Stimulated activated CD4-positive, alpha-beta T cell treated with anti-CD3 and anti-CD28 coated beads, TNF-alpha, amount 100 ng/mL, for 48 hours (primary cell): ENCODE measurements around the gene WWP2.
"Not testable (repeated sequence)": the region's sequence is repeated elsewhere in the genome, so short reads cannot be mapped to it uniquely, and the experiment has no call there.

Source experiments
- DNase-seq, 3 donors: peaks; one replicate each; pipeline ENCODE4 v3.0.0-alpha.2; 2020; ENCODE audit warnings: low read depth in 3 of 3

WWP2 gene

GRCh38 chr16:69830534-69831211 is 68.5 kb downstream of the WWP2 start:
- DNase-seq = no peak

- DNase-seq = no peak
Measured at GRCh38 chr16:69831212-69832123, 69.3 kb downstream of the WWP2 start.

DNA sequence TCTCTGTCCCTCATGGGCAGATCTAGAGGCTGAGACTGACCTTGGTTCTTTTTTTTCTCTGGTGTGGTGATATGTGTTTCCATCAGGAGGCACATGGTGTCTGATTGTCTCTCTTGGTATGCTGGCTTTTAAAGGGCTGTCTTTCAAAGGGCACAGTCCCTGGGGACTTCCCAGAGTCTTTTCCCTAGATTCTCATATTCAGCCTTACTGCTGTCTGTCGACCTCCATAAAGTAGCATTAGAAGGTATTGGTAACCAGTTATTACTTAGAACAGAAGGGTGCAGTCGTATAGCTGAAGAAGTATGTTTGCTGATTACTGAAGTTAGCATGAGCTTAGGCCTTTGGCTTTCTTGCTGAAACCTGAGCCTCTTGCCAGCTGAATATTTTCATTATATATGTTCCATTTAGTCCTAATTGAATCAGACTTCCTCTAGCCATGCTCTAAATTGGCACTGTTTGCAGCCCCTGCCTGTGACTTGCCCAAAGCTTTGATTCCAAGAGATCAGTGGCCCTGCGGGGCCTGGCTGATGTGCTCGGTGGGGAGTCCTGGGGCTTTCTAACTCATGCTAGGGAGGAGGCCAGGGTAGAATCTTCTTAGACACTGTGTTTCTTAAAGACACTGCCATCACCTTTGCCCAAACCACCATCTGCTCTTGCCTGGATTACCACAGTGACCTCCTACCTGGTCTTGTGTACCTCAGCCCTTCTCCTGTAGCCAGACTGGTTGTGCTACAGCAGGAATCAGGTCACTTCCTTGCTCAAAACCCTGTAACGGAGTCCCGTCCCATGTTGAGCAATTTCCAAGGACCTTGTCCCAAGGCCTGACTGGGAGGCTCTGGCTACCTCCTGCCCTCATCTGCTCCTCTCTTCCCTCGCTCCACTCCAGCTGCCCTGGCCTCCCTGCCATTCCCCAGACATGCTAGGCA is 71.5 kb downstream of the WWP2 start:
- DNase-seq = no peak

DNA sequence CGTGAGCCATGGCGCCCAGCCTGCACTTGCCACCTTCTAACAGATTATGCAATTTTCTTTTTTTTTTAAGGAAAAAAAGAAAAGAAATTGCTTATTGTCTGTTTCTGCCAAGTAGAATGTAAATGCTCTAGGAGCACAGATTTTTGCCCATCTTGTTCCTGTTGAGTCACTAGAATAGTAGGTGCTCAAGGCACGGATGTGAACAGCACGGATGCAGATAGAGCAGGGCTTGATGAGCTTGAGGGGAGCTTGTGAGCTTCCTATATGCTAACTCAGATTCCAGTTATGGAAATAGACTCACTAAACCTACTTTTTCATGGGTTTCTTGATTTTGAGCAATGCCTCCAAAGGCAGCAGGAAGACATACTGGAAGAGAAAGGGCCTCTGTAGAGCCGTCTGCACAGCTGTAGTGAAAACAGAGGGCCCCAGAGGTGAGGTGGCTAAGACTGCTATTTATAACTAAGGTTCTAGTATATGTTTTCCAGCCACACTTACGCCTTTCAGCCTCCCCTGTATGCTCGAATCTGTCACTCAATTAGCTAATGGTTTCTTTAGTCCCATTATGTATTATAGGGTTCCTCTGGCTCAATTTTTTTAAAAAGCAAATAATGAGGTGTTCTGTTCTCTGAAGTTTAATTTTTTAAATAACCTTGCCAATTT is 72.8 kb downstream of the WWP2 start:
- no peak for DNase-seq

DNA sequence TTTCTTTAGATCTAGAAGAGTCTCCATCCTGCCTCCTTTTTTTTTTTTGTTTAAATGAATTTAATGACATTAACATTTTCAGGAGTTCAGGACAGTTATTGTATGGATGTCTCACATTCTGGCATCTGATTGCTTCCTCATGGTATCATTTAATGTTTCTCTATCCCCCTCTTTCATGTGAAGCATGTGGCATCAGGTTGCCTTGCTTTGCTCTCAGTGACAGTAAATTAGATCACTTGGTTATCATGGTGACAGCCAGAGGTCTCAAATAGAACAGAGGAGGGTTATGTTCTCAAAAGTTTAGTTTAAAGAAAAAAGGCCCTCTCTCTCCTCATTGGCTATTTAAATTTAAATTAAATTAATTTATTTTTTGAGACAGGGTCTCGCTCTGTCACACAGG is 74.1 kb downstream of the WWP2 start:
- no peak for DNase-seq

DNA sequence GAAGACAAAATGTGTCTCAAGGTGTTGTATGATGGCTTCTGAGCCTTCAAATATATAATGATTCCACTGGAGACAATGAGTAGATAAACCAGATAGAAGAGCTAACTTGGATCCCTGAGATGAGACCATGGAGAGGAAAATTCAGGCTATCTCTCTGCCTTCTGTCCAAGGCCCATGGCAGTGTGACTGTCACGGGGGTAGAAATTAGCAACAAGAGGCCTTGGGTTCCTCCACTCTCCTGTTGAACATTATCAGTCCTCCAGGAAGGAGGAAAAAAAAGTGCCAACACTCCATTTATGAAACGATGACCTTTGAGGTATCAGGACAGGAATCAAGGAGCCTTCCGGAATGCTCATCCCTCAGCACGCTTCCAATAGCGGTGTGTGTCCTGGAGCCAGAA is 75.2 kb downstream of the WWP2 start:
- no peak for DNase-seq

GRCh38 chr16:69838489-69838888 is 76.4 kb downstream of the WWP2 start:
- DNase-seq = no peak

DNA sequence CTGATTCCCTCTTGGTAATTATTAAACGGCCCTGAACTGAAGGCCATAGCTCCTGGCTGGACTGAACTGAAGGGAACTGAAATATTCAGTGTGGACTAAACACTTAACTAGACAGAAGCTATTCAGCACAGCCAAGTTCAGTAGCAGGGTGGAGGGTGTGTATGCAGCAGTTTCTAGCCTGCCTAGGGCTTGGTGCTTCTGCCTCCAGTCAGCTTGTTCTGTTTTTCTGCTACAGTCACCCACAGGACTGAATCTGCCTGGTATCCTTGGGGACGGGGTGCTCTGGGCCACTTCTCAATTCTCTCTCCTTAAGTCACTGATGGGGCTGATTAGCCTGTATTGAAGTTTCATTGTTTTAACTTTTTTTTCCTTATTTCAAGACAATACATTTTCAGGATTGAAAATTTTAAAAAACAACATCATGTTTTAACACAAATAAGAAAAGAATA is 77.1 kb downstream of the WWP2 start:
- no peak for DNase-seq

- no peak for DNase-seq
Measured at GRCh38 chr16:69839798-69840409, 77.8 kb downstream of the WWP2 start.

DNA sequence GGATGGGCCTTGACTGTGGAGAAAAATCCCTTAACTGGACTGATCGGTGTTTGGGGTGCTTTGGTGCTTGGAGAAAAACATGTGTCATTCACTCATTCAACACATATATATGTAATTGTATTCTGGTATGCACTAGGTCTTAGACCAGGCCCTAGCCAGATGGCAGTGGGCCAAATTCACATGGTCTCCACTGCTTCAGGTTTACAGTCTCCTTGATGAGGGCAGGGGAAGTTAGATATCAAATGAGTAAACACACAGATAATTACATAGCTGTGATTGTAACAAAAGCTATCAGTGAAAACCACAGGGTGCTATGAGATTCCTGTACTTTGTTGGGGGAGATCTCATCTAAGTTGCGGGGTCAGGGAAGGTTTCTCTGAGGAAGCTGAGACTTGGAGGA is 78.8 kb downstream of the WWP2 start:
- no peak for DNase-seq

GRCh38 chr16:69844441-69844840 is 82.3 kb downstream of the WWP2 start:
- no peak for DNase-seq

- DNase-seq = no peak
Measured at GRCh38 chr16:69845181-69845580, 83.0 kb downstream of the WWP2 start.

- no peak for DNase-seq
Measured at GRCh38 chr16:69847643-69848042, 85.5 kb downstream of the WWP2 start.

GRCh38 chr16:69848637-69849545 is 86.8 kb downstream of the WWP2 start:
- no peak for DNase-seq

DNA sequence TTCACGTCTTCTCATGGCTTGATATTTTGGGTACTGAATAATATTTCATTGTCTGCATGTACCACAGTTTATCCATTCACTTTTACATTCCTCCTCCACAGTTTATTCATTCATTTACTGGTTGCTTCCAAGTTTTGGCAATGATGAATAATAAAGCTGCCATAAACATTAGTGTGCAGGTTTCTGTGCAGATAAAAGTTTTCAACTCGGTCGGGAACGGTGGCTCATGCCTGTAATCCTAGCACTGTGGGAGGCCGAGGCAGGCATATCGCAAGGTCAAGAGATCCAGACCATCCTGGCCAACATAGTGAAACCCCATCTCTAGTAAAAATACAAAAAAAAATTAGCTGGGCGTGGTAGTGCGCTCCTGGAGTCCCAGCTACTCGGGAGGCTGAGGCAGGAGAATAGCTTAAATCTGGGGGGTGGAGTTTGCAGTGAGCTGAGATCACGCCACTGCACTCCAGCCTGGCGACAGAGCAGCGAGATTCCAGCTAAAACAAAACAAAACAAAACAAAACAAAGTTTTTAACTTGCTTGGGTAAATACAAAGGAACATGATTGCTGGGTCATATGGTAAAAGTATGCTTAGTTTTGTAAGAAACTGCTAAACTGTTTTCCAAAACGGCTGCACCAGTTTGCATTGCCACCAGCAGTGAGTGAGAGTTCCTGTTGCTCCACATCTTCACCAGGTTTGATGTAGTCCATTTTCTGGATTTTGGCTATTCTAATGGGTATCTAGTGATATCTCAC is 89.5 kb downstream of the WWP2 start:
- DNase-seq = no peak

DNA sequence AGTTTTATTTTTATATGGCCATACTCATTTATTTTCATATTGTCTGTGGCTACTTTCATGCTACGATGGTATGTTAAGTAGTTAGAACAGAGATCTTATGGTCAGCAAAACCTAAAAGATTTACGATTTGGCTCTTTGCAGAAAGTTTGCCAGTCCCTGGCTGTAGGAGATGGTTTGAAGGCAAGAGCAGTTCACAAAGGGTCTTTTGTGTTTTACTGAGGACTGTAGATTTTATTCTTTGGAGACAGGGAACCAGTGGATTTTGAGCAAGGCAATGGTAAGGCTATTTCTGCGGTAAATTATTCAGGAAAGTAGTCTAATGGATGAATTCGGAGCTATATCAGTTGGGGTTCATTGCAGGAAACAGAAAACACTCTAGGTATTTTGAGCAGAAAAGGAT is 90.7 kb downstream of the WWP2 start:
- no peak for DNase-seq

- no peak for DNase-seq
Measured at GRCh38 chr16:69853481-69853880, 91.3 kb downstream of the WWP2 start.

GRCh38 chr16:69854776-69855175 is 92.6 kb downstream of the WWP2 start:
- DNase-seq = not testable (repeated sequence)

DNA sequence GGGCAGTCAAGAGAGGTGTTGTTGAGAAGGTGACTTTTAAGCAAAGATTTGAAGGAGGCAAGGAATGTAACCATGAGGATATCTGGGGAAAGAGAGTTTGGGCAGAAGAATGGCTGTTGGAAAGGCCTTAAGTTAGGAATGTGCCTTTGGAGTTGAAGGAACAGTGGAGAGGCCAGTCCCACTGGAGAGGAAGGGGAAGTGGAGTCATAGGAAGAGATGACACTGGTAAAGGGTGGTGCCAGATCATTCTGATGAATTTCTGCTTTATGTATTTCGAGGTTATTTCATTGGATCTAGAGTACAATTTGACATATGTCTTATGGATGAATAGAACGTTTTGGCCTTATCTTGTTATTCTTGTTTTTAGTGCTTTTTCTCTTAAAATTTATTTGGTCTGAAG is 93.5 kb downstream of the WWP2 start:
- no peak for DNase-seq
